ENCODE data around the gene CELSR3.

The CELSR3 gene

GRCh38 chr3:48702320-48702920 lies 39.7 kb upstream of the CELSR3 start:
- no peak for DNase-seq (ENCODE audit: low read depth, low spot score)
- ChIA-PET CTCF (interaction anchor here (1.3 kb wide), 1 partner anchor 8 kb away, joined by 3 read pairs; no protein-coding TSS in a partner anchor), POLR2A (no interaction called here)
- no peak for TF ChIP-seq CTCF (IDR thresholded peaks at IDR 0.05; ENCODE audit: insufficient read depth, low read length, missing control alignments)
- H3K4me3 ChIP-seq (ENCODE audit: low read depth, low read length) = no peak overlapping the region

DNA sequence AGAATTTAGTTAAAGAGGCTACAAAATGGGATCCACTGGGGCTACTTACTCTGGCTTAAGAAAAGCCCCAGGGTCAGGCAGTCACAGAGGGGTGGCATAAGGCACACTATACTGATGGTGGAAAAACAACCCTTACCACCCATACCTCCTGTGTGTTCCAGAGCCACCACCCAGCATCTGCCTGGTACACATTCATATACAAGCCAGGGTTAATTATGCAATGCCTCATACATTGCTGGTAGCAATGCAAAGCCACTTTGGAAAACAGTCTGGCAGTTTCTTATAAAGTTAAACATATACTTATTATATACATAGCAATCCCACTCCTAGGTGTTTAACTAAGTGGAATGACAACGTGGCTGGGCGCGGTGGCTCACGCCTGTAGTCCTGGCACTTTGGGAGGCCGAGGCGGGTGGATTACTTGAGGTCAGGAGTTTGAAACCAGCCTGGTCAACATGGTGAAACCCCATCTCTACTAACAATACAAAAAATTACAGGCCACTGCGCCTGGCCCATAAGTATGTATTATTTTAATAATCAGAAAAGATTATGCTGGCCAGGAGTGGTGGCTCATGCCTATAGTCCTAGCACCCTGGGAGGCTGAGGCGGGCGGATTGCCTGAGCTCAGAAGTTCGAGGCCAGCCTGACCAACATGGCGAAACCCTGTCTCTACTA lies 38.2 kb upstream of the CELSR3 start:
- TF ChIP-seq CTCF (IDR thresholded peaks at IDR 0.05; ENCODE audit: insufficient read depth, low read length, missing control alignments) = no peak
- CTCF ChIA-PET = interaction anchor here (1.3 to 2.8 kb wide), 2 partner anchors 9 to 14 kb away, joined by 3 to 13 read pairs; partner anchors contain the start of gene NCKIPSD
- H3K4me3 ChIP-seq (ENCODE audit: low read depth, low read length) = no peak overlapping the region
- POLR2A ChIA-PET = no interaction called here
- no peak for DNase-seq (ENCODE audit: low read depth, low spot score)

DNA sequence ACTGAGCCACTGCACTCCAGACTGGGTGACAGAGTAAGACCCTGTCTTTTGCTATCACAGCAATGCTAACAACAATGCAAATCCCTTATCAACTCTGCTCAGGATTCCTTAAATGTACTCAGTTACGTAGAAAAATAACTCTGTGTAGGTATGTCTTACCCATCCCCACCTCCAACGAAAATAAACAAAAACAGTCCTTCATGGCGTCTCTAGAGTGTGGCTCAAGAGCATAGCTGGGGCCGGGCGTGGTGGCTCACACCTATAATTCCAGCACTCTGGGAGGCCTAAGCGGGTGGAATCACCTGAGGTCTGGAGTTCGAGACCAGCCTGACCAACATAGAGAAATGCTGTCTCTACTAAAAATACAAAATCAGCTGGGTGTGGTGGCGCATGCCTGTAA lies 36.2 kb upstream of the CELSR3 start:
- ChIA-PET CTCF (interaction anchor here (1.2 to 2.8 kb wide), 6 partner anchors 9 to 245 kb away, joined by 3 to 13 read pairs (median 4); partner anchors contain the start of genes IP6K2, NCKIPSD and SLC26A6), POLR2A (no interaction called here)
- DNase-seq (ENCODE audit: low read depth, low spot score) = no peak
- no peak overlapping the region for H3K4me3 ChIP-seq (ENCODE audit: low read depth, low read length)
- no peak for TF ChIP-seq CTCF (IDR thresholded peaks at IDR 0.05; ENCODE audit: insufficient read depth, low read length, missing control alignments)

DNA sequence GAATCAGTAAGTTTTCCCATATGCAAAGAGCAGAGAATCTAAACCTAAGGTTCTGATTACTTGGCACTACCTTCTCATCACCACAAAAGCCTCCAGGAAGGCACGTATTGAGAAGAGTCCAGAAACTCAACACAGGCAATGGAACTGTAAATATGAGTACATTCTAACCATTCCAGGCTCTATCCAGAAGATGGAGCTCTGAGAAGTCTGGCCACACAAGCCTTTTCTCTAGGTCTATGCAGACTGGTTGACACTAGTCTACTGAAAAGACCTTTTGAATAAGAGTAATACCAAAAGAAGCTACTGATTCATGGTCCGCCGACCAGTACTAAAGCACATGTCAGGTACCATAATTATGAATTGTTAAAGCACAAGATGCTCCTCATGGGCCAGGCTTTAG lies 35.3 kb upstream of the CELSR3 start:
- POLR2A ChIA-PET = interaction anchor here (1.2 kb wide), 1 partner anchor 10 kb away, joined by 3 read pairs; no protein-coding TSS in a partner anchor
- no peak overlapping the region for H3K4me3 ChIP-seq (ENCODE audit: low read depth, low read length)
- CTCF ChIA-PET = interaction anchor here (0.9 to 2.8 kb wide), 8 partner anchors 8 to 246 kb away, joined by 3 to 13 read pairs (median 4); partner anchors contain the start of genes IP6K2 and NCKIPSD
- TF ChIP-seq CTCF (IDR thresholded peaks at IDR 0.05; ENCODE audit: insufficient read depth, low read length, missing control alignments) = no peak
- no peak for DNase-seq (ENCODE audit: low read depth, low spot score)

- POLR2A ChIA-PET = no interaction called here
- CTCF ChIA-PET = interaction anchor here (1.2 to 1.7 kb wide), 3 partner anchors 8 to 46 kb away, joined by 4 to 5 read pairs (median 4); partner anchors contain the start of gene NCKIPSD
- TF ChIP-seq CTCF (IDR thresholded peaks at IDR 0.05; ENCODE audit: insufficient read depth, low read length, missing control alignments) = no peak
- no peak for DNase-seq (ENCODE audit: low read depth, low spot score)
- H3K4me3 ChIP-seq (ENCODE audit: low read depth, low read length) = no peak overlapping the region
Observed at GRCh38 chr3:48696601-48697000, 33.9 kb upstream of the CELSR3 start.

DNA sequence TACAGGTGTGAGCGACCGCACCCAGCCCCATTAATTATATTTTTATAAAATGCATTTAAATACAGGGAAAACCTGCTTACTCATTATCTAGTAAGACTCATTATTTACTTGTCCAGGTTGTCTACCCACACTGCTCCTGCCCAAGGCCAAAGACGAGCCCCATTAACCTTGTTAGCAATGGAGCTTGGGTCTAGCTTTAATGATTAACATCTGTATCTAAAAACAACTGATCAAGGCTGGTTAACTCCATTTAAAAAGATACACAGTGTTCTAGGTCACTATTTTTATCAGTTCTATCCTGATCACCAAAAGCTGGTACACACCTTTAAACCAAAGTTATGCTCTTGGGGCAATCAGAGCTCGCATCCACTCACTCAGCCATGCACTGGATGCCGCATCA lies 33.5 kb upstream of the CELSR3 start:
- POLR2A ChIA-PET = no interaction called here
- no peak overlapping the region for H3K4me3 ChIP-seq (ENCODE audit: low read depth, low read length)
- CTCF ChIA-PET = interaction anchor here (1.0 to 1.7 kb wide), 4 partner anchors 10 to 62 kb away, joined by 3 to 7 read pairs (median 4); partner anchors contain the start of gene NCKIPSD
- no peak for TF ChIP-seq CTCF (IDR thresholded peaks at IDR 0.05; ENCODE audit: insufficient read depth, low read length, missing control alignments)
- no peak for DNase-seq (ENCODE audit: low read depth, low spot score)

Measured in AG04449 (cell line).